Ishikawa (cell line): Measurements from ENCODE around the gene RAX2.

ENCODE experiments used
- EGR1 ChIP-seq: IDR thresholded peaks from 2 replicates; pipeline ENCODE4 v1.6.1; 2012
- REST ChIP-seq: IDR thresholded peaks from 2 replicates; pipeline ENCODE4 v1.6.1; 2012; ENCODE audit warnings: low read depth, mild to moderate bottlenecking
- YY1 ChIP-seq: IDR thresholded peaks from 2 replicates; pipeline ENCODE4 v1.6.1; 2012; ENCODE audit warnings: low read depth

- TF ChIP-seq EGR1, result no peak
- TF ChIP-seq REST, result no peak
- TF ChIP-seq YY1, result no peak
Observed at GRCh38 chr19:3771906-3772455, at the start of gene RAX2.
